ENCODE measurements around the gene FBXL13.
"Not testable (repeated sequence)": the region's sequence is repeated elsewhere in the genome, so short reads cannot be mapped to it uniquely, and the experiment has no call there.

The FBXL13 gene

DNA sequence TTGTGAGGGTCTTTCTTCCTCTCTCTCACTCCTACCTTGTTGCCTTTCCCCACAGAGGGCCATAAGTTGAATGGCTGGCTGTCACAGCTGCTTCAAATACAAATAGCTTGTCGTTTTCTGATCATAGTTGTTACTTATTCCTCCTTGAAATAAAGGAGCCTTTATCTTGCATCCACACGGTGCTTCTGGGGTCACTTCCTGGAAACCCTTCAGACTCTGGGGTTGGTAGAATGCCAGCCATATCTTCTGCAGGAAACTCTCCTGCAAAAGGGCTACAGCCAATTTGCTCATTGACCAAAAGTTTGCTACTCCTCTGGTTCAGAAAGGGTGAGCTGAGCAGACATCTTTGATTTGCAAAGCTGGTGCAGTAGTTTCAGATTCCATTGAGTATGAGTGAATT is 255.4 kb downstream of the FBXL13 start:
- DNase-seq (ENCODE audit: low read depth): no peak

DNA sequence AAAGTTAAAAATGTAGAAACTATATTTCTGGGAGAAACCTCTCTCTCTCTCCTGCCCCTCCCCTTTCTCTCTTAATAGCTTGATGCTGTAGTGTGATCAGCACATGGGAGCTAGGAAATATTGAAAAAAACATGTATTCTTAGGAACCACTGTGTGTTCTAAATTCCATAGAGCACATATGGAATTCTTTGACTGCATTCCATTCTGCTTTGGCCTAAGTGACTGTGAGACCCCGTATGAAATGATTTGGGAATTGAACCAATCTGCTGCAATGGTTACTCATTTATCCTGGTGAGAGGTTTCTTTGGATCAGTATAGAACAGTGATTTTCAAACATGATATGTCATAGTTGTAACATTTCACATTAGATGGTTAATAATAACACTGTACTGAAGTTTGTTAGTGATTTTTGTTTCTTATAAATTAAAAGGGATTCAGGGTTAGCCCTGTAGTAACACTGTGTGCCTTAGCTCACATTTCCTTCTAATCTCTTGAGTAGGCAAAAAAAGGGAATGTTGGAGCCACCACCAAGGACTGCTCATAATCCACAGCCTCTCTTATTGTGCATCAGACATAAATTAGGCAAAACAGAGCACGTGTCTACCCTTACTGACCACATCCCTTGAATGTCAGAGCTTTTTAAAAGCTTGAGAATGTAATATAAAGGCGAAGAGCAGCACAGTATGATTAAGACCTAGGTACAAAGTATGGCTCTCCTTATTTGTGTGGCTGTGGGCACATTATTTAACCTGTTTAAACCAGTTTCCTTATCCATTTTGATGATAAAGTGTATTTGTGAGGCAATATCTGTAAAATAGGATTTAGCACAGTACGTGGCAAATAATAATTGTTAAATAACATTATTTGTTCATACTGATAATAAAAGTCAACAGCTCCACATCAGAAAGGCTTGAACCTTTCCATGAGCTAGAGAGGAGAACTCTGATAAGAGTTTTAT is 256.7 kb downstream of the FBXL13 start:
- no peak for DNase-seq (ENCODE audit: low read depth)

DNA sequence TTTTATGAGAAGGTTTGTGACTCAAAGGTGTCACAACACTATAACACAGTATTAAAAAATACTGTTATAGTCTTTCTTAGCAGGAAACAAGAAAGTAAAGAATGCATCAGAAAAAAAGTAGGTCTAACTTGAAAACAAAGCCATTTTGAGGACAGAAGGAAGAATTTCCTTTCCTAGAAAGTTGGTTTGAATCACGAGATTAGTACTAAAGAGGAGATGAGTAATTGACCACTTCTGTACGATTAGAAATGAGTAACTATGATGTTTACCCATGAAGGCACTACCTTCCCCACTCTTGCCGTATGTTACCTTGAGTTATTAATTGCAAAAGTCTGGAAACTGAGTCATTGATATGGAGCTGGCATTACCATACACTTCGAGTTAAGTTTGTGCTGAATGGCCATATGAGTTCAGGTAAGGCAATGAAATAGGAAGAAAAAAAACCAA is 260.5 kb downstream of the FBXL13 start:
- DNase-seq (ENCODE audit: low read depth): no peak

DNA sequence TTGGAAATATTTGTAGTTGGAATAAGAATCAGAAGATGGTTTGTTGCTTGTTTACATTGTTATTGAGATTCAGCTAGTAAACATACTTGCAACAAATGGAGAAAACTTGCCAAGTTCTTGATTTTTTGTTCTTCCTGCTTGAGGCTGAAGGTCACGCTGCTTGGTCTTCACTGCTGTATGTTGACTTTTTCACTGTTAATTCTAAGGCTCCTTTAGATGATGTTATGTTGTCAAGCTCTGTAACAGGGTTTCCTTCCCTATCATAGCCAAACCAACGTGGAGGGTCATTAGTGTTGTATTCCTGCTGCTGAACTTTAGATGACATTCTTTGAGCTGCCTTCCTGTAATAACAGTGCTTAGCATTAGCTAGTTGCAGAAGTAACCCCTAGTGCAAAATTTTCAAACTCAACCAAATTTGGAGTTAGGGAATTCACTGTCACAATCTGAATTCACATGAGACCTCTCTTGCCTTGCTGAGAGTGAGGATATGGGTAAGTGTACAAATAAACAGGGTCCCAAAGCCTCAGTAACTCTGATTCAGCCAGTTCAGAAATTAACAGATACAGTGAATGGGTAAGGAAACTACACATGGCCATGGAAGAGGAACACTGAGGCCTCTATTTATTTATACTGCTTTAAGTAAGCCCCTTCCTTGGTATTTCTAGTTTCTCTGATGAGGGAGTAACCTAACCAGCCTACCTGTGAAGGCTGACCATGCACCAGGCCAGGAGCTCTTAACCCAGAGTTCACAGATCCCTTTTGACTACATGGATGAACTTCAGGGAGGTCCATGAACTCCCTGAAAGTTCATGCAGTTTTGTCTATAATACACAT is 261.2 kb downstream of the FBXL13 start:
- DNase-seq (ENCODE audit: low read depth): no peak

DNA sequence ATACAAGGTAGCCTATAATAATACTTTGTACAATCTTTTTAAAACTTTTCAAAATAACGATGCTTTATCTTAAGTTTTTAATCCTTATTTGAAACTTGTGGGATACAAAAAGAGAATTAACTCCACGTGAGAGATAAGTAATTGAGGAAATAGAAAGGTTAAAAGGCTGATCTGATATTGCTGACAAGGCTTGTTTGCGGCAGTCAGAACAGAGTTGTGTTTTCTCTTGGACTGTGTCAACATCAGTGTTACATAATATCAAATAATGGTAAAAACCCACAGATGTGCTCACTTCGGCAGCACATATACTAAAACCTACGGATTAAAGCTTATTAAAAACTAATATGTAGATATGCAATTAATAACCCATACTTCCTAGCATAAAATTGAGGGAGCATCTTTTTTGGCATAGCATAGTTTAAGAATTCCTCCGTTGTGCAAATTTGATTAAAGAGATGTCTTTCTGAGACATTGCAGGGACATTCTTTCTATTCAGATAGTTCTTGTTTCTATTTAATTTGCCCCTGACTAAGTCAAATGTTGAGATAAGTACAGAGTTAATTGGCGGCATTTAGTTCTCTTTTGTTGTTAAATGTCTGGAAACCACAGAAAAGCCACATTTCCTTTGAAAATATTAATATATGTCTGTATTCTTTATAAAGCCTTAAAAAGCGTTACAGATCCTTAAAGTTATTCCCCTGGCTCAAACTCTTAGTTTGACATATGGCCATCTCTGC is 262.5 kb downstream of the FBXL13 start:
- DNase-seq (ENCODE audit: low read depth): no peak

DNA sequence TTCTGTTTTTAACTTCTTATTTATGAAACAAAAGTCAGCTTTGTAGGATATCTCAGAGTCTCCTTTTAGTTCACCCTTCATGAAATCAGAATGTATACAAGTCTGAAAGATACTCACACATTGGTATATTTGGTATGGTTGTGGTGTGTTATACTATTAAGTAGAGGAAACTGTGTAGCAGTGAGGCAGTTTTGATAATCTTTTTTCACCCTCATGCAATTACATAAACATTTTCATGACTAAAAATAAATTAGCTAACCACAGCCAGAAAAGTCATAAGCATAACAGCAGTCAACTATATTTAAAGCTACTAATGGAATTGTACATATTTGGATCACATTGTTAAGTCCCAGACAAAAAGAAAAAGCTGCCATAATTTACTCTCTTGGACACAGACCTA is 263.7 kb downstream of the FBXL13 start:
- no peak for DNase-seq (ENCODE audit: low read depth)

DNA sequence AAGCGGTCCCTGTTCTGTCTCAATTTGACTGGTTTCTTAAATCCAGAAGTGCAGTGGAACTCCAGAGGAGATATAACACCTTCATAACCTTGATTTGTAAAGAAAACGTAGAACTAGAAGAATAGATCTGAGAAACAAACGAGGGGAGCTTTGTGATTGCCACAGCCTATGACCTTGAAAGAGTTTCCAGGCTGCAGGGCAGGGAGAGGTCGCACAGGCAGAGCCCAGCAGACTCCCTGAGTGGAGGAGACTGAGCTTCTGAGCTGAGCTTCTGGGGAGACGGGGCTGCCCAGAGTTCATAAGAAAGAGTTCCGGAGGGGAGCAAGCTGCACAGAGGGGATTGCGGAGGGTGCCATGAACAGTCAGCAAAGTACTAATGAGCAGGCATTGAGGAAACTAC is 268.0 kb downstream of the FBXL13 start:
- DNase-seq (ENCODE audit: low read depth): no peak

DNA sequence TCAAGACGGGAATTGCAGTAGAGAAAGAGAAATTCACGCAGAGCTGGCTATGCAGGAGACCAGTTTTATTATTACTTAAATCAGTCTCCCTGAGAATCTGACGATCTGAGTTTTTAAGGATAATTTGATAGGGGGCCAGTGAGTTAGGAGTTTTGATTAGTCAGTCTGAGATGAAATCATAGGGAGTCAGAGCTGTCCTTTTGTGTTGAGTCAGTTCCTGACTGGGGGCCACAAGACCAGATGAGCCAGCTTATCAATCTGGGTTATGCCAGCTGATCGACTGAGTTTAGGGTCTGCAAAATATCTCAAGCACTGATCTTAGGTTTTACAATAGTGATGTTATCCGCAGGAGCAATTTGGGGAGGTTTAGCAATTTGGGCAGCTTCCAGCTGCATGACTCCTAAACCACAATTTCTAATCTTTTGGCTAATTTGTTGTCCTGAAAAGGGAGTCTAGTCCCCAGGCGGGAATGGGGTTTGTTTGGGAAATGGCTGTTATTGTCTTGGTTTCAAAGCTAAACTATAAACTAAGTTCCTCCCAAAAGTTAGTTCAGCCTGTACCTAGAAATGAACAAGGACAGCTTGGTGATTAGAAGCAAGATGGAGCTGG is 278.5 kb downstream of the FBXL13 start:
- not testable (repeated sequence) for DNase-seq (ENCODE audit: low read depth)

DNA sequence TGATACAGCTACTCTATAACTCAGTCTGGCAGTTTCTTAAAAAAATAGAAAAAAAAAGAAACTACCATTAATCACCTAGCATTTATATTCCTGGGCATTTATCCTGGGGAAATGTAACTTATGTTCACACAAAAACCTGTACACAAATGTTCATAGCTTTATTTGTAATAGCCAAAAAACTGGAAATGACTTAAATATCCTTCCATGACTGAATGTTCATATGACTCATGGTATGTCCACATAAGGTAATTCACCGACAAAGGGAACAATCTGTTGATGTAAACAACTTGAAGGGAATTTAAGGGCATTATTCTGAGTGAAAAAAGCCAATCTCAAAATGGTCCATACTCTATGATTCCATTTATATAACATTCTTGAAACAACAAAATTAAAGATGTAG is 280.0 kb downstream of the FBXL13 start:
- DNase-seq (ENCODE audit: low read depth): not testable (repeated sequence)

DNA sequence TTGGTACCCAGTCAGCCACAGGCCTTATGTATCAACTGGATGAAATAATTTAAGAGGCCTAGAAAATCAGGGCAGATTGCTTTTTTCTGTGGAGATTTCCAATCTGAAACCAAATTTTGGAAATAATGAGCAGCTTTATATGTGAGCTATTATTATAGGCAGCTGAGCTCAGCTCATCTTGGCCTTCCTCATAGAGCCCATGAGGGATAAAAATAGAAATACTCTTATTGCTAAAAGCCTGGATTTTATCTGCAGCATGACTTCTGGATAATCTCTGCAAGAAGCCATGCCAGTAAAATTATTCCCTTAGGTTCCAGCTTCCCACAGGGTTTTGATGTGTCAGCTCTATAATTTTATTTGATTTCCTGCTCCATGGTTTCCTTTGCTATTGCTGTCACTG is 282.8 kb downstream of the FBXL13 start:
- DNase-seq (ENCODE audit: low read depth): not testable (repeated sequence)

DNA sequence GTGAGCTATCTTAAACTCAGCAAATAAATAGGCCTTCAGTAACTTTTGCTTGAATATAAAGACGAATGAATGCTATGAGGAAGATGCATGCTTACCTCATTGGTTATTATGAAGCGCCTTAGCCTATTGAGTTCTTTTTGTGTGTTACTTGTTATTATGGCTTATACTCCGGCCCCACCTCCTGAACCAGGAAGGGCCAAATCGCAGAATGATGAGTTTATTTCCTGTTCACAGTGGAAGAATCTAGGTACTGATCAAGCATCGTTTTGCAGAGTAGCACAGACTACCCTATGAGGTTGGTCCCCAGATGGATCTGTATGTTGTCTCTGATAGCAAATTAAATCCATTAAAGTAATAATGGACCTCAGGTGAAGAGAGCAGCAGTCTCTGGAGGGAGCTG is 283.2 kb downstream of the FBXL13 start:
- DNase-seq (ENCODE audit: low read depth): not testable (repeated sequence)

DNA sequence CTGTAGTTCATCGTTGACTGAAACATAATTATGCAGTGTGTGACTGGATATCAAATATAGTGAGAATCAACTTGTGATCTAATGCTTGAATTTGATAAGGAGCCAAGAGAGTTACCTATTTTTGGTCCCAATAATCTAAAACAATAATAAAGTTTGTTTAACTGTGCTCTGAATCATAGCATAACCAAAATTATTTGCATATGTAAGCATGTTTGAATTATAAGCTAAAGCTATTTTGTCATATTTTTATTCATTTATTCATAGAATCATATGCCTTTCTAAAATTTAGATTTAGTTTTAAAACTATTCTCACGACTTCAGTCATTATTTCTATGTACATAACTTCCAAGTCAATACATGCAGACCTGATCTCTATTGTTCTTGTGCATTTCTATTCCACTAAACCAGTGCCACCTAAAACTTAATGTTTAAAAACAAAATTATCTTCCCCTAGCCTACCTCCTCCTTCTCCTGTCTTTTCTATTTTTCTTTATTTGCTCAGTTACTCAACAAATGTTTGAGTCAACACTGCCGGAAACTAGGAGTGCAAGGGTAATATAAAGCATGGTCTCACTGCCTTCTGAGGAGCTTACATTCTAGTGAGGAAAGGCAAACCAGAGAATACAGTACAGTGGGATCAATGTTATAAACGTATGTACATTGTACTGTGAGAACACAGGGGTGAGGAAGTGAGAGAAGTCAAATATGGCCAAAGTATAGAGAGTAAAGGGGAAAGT is 284.1 kb downstream of the FBXL13 start:
- DNase-seq (ENCODE audit: low read depth): not testable (repeated sequence)

DNA sequence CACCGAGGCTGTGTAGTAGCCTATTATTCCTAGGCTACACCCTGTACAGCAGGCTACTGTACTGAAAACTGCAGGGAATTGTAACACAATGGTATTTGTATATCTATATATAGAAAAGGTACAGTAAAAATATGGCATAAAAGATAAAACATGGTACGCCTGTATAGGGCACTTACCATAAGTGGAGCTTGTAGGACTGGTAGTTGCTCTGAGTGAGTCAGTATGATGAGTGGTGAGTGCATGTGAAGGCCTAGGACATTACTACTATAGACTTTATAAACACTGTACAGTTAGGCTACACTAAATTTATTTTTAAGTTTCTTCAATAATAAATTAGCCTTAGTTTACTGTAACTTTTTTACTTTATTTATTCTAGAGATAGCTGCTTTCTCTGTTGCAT is 285.8 kb downstream of the FBXL13 start:
- DNase-seq (ENCODE audit: low read depth): not testable (repeated sequence)

DNA sequence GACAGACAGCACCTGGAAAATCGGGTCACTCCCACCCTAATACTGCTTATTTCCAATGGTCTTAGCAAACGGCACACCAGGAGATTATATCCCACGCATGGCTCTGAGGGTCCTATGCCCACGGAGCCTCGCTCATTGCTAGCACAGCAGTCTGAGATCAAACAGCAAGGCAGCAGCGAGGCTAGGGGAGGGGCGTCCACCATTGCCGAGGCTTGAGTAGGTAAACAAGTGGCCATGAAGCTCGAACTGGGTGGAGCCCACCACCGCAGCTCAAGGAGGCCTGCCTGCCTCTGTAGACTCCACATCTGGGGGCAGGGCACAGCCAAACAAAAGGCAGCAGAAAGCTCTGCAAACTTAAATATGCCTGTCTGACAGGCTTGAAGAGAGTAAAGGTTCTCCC is 293.7 kb downstream of the FBXL13 start:
- DNase-seq (ENCODE audit: low read depth): not testable (repeated sequence)

DNA sequence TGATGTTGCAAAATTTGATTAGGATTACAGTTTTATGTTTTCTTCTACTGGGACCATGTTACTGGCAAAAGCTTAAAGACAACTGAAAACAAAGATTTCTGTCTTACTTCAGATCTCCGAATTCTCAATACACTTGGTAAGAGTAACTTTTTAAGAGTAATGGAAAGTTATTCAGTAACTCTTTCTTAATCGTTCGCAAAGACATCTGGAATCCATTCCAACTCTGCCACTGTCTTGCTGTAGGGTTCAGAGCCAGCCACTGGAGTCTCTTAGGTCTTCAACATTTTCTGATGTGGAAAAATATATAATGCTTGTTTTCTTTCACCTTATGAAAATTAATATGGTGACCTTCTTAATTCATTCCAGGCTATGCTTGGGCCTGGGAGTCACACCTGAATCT is 295.9 kb downstream of the FBXL13 start:
- DNase-seq (ENCODE audit: low read depth): not testable (repeated sequence)

DNA sequence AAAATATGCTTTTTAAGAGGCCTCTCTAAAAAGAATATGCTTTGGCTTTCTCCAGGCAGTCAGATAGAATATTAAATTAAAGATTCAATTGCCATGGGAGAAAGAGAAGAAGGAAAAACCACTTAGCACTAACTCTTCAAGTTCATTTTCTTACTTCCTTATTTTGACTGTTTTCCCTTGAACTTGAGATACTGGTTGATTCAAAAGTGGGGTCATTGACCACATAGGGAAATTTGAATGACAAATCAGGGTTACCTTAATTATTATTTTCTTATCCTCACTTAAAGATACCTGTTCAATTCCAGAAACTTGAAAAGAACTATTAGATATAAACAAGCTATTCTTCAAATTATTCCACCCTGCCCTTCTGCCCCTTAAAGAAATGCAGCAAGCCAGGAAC is 298.4 kb downstream of the FBXL13 start:
- not testable (repeated sequence) for DNase-seq (ENCODE audit: low read depth)

DNA sequence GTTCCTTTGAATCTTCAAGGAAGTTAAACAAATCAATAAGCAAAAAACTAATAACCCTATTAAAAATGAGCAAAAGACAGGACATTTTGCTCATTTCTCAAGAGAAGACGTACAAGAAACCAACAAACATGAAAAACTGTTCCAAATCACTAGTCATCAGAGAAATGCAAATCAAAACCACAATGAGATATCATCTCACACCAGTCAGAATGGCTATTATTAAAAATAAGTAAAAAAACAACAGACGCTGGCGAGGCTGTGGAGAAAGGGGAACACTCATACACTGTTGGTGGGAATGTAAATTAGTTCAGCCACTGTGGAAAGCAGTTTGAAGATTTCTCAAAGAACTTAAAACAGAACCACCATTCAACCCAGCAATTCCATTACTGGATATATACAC is 304.1 kb downstream of the FBXL13 start:
- not testable (repeated sequence) for DNase-seq (ENCODE audit: low read depth)

DNA sequence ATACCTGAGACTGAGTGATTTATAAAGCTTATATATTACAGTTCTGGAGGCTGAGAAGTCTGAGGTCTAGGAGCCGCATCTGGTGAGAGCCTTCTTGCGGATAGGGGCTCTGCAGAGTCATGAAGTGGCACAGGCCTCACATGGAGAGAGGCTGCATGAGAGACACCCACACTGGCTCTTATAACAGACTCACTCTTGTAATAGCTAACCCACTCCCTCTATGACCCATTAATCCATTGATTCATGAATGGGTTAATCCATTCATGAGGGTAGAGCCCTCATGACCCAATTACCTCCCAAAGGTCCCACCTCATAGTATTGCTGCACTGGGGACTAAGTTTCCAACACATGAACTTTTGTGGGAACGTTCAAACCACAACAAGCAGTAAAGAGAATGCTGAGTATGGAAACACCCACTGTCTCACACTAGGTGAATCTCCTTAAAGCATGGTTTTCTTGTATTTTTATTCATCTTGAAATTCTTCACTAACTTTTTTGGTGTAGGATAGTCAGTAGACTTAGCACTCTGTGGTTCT is 304.9 kb downstream of the FBXL13 start:
- not testable (repeated sequence) for DNase-seq (ENCODE audit: low read depth)

DNA sequence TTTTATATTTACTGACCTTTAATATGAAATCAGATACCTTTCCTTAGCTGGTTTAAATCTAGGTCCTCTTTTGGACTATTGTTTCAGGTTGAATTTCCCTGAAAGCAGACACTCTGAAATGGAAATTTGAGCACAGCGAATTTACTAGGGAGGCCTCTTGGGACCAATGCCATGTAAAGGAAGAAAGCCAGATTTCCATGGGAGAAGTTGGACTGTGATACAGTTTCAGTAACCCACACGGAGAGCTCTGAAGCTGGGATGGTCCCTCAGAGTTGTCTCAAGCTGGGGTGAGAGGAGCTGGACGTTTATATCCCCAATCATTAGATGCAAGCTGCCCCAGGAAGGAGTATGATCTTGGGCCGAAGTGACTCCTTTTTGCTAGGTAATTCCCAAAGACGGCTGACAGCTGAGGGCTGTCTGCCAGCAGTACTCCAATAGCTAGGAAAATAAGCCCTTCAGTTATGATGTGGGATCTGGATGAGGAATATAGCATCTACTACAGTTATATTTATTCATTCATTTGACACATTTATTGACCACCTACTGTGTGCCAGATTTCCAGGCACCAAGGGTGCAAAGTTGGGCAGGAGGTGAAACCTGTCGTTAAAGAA is 311.2 kb downstream of the FBXL13 start:
- not testable (repeated sequence) for DNase-seq (ENCODE audit: low read depth)
